ENCODE measurements around the gene CSF1R. TPM values are rescaled to one million over a fixed set of nuclear protein-coding genes. Genes with fewer than 3 reads are reported as not detected.
A peak's percentile ranks its signal among the peaks of the same experiment; 100 is the strongest.

CSF1R gene
- total and polyA plus RNA-seq, 2 of the 8 experiments (the other 6 are each of a cell fraction or from before 2014, with no cell fraction given): 0.12 TPM; not detected in 1

- H3K79me1 ChIP-seq (ENCODE audit: low read depth, low read length): no peaks in the 10 kb centered on the region
- peaks cover 0 to 10% (median 2%) of the 10 kb centered on the region in 4 experiments; a peak in 3 of 7 replicates for H3K4me1 ChIP-seq (replicated peaks in 1 of 4; ENCODE audit: control insufficient read depth in 3 of 4, insufficient read depth in 4 of 4, low read length in 3 of 4)
- H4K8ac ChIP-seq (ENCODE audit: extremely low read depth, insufficient read depth, low read length): no peak overlapping the region
- no peak overlapping the region for H4K5ac ChIP-seq (ENCODE audit: insufficient read length, low read depth, low read length)
- DNase-seq (ENCODE audit: low read depth in 1 of 2, low spot score in 2 of 2) (peak in 1 of 2 experiments; percentile 38), FAIRE-seq (no peak)
- no peaks in the 10 kb centered on the region for H3K79me2 ChIP-seq (ENCODE audit: control insufficient read depth in 1 of 2, insufficient read depth in 2 of 2, low read length in 2 of 2)
- H3K23ac ChIP-seq (ENCODE audit: insufficient read length): no peak overlapping the region
- no peak overlapping the region for H3K9ac ChIP-seq (replicated peaks in 1 of 4; ENCODE audit: extremely low read depth in 1 of 4, low read depth in 3 of 4, low read length in 3 of 4)
- no peaks in the 10 kb centered on the region for H3K27me3 ChIP-seq (replicated peaks in 1 of 4; ENCODE audit: control insufficient read depth in 3 of 4, extremely low read depth in 1 of 4, insufficient read depth in 3 of 4, low read length in 3 of 4)
- no peak overlapping the region for H2BK5ac ChIP-seq (ENCODE audit: low read depth, low read length)
- H3K18ac ChIP-seq (ENCODE audit: extremely low read depth, low read length): no peak overlapping the region
- H3K56ac ChIP-seq (replicated peaks; ENCODE audit: insufficient read length, low read depth, low read length): no peak overlapping the region
- no peak overlapping the region for H3K4me3 ChIP-seq (ENCODE audit: extremely low read depth in 1 of 4, insufficient read depth in 2 of 4, low read depth in 3 of 4, low read length in 4 of 4)
- TF ChIP-seq RFX5 (IDR thresholded peaks at IDR 0.05; ENCODE audit: borderline replicate concordance, low read depth, low read length) (no peak), EGR1 (IDR thresholded peaks at IDR 0.05; ENCODE audit: borderline replicate concordance, low read depth, low read length) (no peak), ASH2L (IDR thresholded peaks at IDR 0.05; ENCODE audit: low read length) (no peak), GABPA (IDR thresholded peaks at IDR 0.05; ENCODE audit: borderline replicate concordance, insufficient read depth, low read length) (no peak), TEAD4 (IDR thresholded peaks at IDR 0.05; ENCODE audit: low read depth, low read length) (no peak), POU5F1 (IDR thresholded peaks at IDR 0.05; ENCODE audit: low read depth, low read length) (no peak), CBX8 (IDR thresholded peaks at IDR 0.05; ENCODE audit: borderline replicate concordance, low read depth, low read length) (no peak), USF2 (IDR thresholded peaks at IDR 0.05; ENCODE audit: low read length) (no peak)
- no peaks in the 10 kb centered on the region for H3K36me3 ChIP-seq (ENCODE audit: control insufficient read depth in 2 of 4, insufficient read depth in 4 of 4, low read length in 3 of 4)
- no peak overlapping the region for H2AFZ ChIP-seq (ENCODE audit: low read length)
- no peak overlapping the region for H2AK5ac ChIP-seq (ENCODE audit: low read depth, low read length)
- no peak overlapping the region for H3K27ac ChIP-seq (ENCODE audit: low read depth, low read length)
- ChIA-PET CTCF (ENCODE audit: partially characterized antibody) (interaction anchor here (0.6 to 16.9 kb wide), 26 partner anchors 8 to 233 kb away, joined by 3 to 188 read pairs (median 4); partner anchors contain the start of gene CSF1R), POLR2A (ENCODE audit: partially characterized antibody) (no interaction called here)
- H2BK120ac ChIP-seq (replicated peaks; ENCODE audit: low read depth, low read length): no peak overlapping the region
- 82% methylated on average over 8 of the region's 8 CpGs; no CpG with 5 or more reads in 1 of the 2 experiments for WGBS, 2 experiments (ENCODE audit: extremely low coverage in 1 of 2, insufficient coverage in 1 of 2, insufficient read length in 1 of 2, insufficient replicate concordance in 2 of 2, low coverage in 1 of 2, low lambda C conversion rate in 2 of 2, missing lambda C conversion rate in 1 of 2)
- no peak overlapping the region for H3K4me2 ChIP-seq (ENCODE audit: insufficient read depth in 1 of 2, low read depth in 2 of 2, low read length in 2 of 2)
- H3K4ac ChIP-seq (replicated peaks; ENCODE audit: insufficient read length, low read depth, low read length): no peak overlapping the region
- H2BK15ac ChIP-seq (ENCODE audit: low read length): no peak overlapping the region
- no peaks in the 10 kb centered on the region for H3K23me2 ChIP-seq (ENCODE audit: low read depth, low read length)
- no peaks in the 10 kb centered on the region for H3K9me3 ChIP-seq (ENCODE audit: insufficient read depth in 2 of 2, low read depth in 1 of 2, low read length in 1 of 2)
- H4K91ac ChIP-seq (replicated peaks; ENCODE audit: insufficient read length, low read length): no peak overlapping the region
- no peaks in the 10 kb centered on the region for H4K20me1 ChIP-seq (replicated peaks in 1 of 2; ENCODE audit: control insufficient read depth in 1 of 2, insufficient read depth in 2 of 2, low read length in 2 of 2)
- H2BK20ac ChIP-seq (ENCODE audit: low read length): no peak overlapping the region
- no peak overlapping the region for H2BK12ac ChIP-seq (ENCODE audit: low read depth, low read length)
- no peak overlapping the region for H3K14ac ChIP-seq (ENCODE audit: insufficient read length)
These were observed 28.5 kb upstream of the CSF1R start for GRCh38 chr5:150114773-150115408.
